Lower lobe of right lung (tissue), 2 donors: ENCODE measurements around the gene SDHA. TPM values are rescaled to one million over a fixed set of nuclear protein-coding genes. Genes with fewer than 3 reads are reported as not detected.

Experiments used
- ATAC-seq, 2 donors: fragments of 200-7000 bp; cut with Tn5 transposase; one replicate each; pipeline ENCODE4 v1.9.1; 2020 to 2022; ENCODE audit warnings: mild to moderate bottlenecking in 2 of 2, moderate library complexity in 2 of 2
- DNase-seq: peaks from one replicate; pipeline ENCODE4 v3.0.0-alpha.2; 2020
- H3K27ac ChIP-seq: fragments of 200-600 bp; one replicate; pipeline ENCODE4 v1.8.0; 2022
- H3K27me3 ChIP-seq: fragments of 200-600 bp; one replicate; pipeline ENCODE4 v1.8.0; 2022; ENCODE audit warnings: low read depth
- H3K36me3 ChIP-seq: fragments of 200-600 bp; one replicate; pipeline ENCODE4 v1.8.0; 2022; ENCODE audit warnings: mild to moderate bottlenecking
- H3K4me1 ChIP-seq: fragments of 200-600 bp; one replicate; pipeline ENCODE4 v1.8.0; 2022
- H3K4me3 ChIP-seq: fragments of 200-600 bp; one replicate; pipeline ENCODE4 v1.8.0; 2022; ENCODE audit warnings: mild to moderate bottlenecking
- H3K9me3 ChIP-seq: fragments of 200-600 bp; one replicate; pipeline ENCODE4 v1.8.0; 2022
- intact Hi-C: fragments of 100-400 bp; cut with DNase I; formaldehyde crosslinking; loops from one replicate; pipeline ENCODE4 v1.11.0; 2022
- total RNA-seq: library from RNA; stranded (reverse); fragmentation: NEBNext Ultra II Directional; extraction: Animal tissue kit (Norgen Biotek cat#: 25700); gene quantifications from one replicate; pipeline ENCODE4 v1.2.1, GENCODE V29; 2021
- TF ChIP-seq, protein P1 (sequence below): fragments of 200-600 bp; IDR thresholded peaks from one replicate; pipeline ENCODE4 v1.8.0; 2022; ENCODE audit warnings: antibody characterized with exemption, mild to moderate bottlenecking
- donor health status: DM: no; HTN: yes; CAD: no; lungs with severe emphysema.

Gene SDHA
- total RNA-seq, 1 donor from 2014 or later = 89.6 TPM

DNA sequence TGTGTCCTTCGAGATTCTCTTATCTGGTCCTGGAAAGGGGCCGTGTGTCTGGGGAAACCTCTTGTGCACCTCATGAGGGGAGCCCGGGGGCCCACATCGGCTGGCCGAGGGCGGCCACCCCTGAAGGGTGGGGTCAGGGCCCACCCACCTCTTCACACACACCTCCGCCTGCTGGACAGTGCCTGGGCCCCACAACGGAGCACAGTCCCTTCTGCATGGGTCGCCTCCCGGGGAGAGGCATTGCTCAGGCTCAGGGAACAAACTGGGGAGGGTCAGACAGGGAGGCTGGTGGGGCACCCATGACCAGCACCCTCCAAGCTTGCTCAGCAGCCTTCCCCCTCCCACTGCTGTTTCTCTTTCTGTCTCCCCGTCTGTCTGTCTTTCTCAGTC lies 28.1 kb upstream of the SDHA start:
- TF ChIP-seq, protein P1, sequence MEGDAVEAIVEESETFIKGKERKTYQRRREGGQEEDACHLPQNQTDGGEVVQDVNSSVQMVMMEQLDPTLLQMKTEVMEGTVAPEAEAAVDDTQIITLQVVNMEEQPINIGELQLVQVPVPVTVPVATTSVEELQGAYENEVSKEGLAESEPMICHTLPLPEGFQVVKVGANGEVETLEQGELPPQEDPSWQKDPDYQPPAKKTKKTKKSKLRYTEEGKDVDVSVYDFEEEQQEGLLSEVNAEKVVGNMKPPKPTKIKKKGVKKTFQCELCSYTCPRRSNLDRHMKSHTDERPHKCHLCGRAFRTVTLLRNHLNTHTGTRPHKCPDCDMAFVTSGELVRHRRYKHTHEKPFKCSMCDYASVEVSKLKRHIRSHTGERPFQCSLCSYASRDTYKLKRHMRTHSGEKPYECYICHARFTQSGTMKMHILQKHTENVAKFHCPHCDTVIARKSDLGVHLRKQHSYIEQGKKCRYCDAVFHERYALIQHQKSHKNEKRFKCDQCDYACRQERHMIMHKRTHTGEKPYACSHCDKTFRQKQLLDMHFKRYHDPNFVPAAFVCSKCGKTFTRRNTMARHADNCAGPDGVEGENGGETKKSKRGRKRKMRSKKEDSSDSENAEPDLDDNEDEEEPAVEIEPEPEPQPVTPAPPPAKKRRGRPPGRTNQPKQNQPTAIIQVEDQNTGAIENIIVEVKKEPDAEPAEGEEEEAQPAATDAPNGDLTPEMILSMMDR = no peak
- Histone ChIP-seq H3K27me3 (peaks cover 10% of the 10 kb centered on the region), H3K4me3 (no peak overlapping the region), H3K9me3 (no peaks in the 10 kb centered on the region), H3K36me3 (no peaks in the 10 kb centered on the region), H3K4me1 (peaks cover 16% of the 10 kb centered on the region), H3K27ac (no peak overlapping the region)
- DNase-seq (no peak), ATAC-seq (no peak)
- intact Hi-C loops = no loop called here

DNA sequence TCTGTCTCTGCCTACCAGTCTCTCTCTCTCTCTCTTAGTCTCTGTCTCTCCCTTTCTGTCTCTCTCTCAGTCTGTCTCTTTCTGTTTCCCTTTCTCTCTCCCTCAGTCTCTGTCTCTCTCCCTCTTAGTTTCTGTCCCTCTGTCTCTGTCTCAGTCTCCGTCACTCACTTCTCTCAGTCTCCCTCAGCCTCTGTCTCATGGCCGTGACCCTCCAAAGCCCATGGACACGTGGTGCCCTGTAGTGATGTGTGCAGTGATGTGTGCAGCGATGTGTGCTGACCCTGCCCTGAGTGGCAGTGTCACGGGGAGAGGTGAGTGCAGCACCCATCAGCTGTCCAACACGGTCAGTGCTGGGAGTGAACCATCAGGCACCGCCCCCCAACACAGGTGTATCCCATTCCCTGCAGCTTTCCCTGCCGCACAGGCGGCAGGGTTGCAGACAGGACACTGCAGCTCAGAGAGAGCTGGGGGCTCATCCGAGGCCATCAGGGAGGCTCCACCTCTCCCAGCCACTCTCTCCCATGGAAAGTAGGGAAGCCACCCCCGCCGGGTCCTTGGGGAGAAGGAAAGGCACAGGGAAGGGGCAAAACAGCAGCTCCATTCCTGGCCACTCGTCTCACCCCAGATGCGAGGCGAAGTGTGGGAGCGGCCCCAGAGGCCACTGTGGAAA lies 27.6 kb upstream of the SDHA start:
- no peaks in the 10 kb centered on the region for H3K36me3 ChIP-seq
- no peak for ATAC-seq
- TF ChIP-seq, protein P1 = no peak
- H3K9me3 ChIP-seq = no peaks in the 10 kb centered on the region
- no peak overlapping the region for H3K4me3 ChIP-seq
- H3K4me1 ChIP-seq = peaks cover 16% of the 10 kb centered on the region
- peaks cover 10% of the 10 kb centered on the region for H3K27me3 ChIP-seq
- intact Hi-C loops = no loop called here
- H3K27ac ChIP-seq = no peak overlapping the region
- DNase-seq = no peak

DNA sequence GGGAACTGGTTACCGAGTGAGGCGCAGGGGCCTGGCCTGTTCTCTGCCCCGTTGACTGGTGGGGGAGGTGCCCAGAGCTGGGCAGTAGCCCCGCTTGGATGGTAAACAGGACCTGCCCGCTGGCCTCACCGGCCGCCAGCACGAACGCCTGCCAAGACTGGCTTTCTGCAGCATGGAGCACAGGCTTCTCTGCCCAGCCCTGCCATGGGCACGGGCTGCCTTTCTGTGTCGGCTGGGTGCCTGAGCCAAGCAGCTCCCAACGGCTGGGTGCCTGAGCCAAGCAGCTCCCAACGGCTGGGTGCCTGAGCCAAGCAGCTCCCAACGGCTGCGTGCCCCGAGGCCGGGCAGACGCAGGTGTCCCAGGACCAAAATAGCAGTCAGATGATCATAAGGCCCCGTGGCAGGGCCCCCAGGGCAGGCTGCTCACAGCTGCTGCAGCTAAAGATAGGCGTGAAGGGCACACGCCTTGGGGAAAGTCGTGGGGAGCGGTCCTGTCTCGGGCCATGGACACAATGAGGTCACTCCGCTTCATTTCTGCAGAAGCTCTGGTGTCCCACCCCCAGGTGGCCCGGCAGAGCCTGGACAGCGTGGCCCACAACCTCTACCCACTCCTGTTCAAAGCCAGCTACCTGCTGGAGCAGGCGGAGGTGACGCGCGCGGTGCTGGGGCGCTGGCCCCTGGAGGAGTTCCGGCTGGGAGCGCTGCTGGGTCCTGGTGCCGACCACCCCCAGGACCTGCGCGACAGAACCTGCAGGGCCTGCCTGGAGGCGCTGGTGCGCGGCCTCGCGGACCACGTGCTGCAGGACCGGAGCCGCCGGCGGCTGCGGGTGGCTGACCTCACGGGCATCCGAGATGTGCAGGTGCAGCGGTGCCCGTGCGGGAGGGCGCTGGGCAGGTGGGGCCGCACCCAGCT lies 26.8 kb upstream of the SDHA start, which contains the start of gene LRRC14B:
LRRC14B (plus strand) TSS at position 460 of the 913 bp plus-strand sequence; CDS start at position 504, 44 bp downstream.
- ATAC-seq (peak; percentile 14 to 17), DNase-seq (peak; percentile 57)
- peaks cover 16% of the 10 kb centered on the region for H3K4me1 ChIP-seq
- H3K9me3 ChIP-seq = no peaks in the 10 kb centered on the region
- peak within 1 kb of the TSS; percentile 31 for H3K4me3 ChIP-seq
- peaks cover 10% of the 10 kb centered on the region for H3K27me3 ChIP-seq
- intact Hi-C loops = no loop called here
- H3K27ac ChIP-seq = no peak within 1 kb of the TSS
- H3K36me3 ChIP-seq = no peaks in the 10 kb centered on the region
- TF ChIP-seq, protein P1 = no peak

DNA sequence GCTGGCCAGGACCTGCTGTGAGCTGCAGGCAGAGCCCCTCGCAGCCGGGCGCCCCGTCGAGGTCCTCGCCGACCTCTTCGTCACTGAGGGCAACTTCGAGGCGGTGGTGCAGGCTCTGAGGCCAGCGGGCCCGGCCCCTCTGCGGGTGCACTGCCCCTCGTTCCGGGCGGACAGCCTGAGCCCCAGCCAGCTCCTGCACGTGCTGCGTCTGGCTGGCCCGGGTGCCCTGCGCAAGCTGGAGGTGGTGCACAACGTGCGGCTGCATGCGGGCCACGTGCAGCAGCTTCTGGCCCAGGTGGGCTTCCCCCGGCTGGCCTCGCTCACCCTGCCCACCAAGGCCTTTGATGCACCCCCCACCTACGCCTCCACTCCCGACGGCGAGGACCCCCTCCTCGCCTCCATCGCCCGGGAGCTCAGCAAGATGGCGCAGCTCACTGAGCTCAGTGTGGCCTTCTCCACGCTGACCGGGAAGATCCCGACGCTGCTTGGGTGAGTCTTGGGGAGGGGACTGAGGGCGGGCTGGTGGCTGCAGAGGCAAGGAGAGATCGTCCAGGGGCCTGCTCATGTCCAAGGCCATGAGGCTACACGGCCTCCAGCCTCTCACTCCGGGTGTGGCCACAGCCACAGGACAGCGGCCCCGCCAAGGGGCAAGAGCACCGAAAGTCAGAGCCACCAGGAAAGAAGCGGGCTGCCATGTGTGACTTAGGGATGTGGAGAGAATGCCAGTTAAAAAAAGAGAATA lies 26.0 kb upstream of the SDHA start:
- peaks cover 10% of the 10 kb centered on the region for H3K27me3 ChIP-seq
- no peak overlapping the region for H3K27ac ChIP-seq
- H3K4me3 ChIP-seq = no peak overlapping the region
- no peaks in the 10 kb centered on the region for H3K9me3 ChIP-seq
- DNase-seq = no peak
- ATAC-seq = no peak
- no peaks in the 10 kb centered on the region for H3K36me3 ChIP-seq
- intact Hi-C loops = no loop called here
- H3K4me1 ChIP-seq = peaks cover 16% of the 10 kb centered on the region
- TF ChIP-seq, protein P1 = no peak

DNA sequence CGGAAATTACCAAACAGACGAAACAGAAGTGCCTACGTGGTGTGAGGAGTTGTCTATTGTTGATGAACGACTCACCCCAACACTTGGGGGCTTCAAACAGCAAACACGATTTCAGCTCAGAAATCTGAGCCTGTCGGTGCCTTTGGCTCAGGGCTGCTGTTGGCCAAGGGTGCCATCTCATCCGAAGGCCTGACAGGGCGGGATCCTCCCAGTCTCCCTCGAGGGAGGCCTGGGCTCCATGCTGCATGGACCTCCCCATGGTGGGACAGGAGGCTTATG lies 25.5 kb upstream of the SDHA start:
- intact Hi-C loops = no loop called here
- TF ChIP-seq, protein P1 = no peak
- no peak overlapping the region for H3K27ac ChIP-seq

More for the DNA sequence above, 25.5 kb upstream of the SDHA start:
- ATAC-seq (no peak), DNase-seq (no peak)
- Histone ChIP-seq H3K4me3 (no peak overlapping the region), H3K9me3 (no peaks in the 10 kb centered on the region), H3K27me3 (peaks cover 10% of the 10 kb centered on the region), H3K4me1 (peaks cover 13% of the 10 kb centered on the region), H3K36me3 (no peaks in the 10 kb centered on the region)
